ENCODE results near the gene SURF1.
"Not testable (repeated sequence)": the region's sequence is repeated elsewhere in the genome, so short reads cannot be mapped to it uniquely, and the experiment has no call there.

Gene SURF1

DNA sequence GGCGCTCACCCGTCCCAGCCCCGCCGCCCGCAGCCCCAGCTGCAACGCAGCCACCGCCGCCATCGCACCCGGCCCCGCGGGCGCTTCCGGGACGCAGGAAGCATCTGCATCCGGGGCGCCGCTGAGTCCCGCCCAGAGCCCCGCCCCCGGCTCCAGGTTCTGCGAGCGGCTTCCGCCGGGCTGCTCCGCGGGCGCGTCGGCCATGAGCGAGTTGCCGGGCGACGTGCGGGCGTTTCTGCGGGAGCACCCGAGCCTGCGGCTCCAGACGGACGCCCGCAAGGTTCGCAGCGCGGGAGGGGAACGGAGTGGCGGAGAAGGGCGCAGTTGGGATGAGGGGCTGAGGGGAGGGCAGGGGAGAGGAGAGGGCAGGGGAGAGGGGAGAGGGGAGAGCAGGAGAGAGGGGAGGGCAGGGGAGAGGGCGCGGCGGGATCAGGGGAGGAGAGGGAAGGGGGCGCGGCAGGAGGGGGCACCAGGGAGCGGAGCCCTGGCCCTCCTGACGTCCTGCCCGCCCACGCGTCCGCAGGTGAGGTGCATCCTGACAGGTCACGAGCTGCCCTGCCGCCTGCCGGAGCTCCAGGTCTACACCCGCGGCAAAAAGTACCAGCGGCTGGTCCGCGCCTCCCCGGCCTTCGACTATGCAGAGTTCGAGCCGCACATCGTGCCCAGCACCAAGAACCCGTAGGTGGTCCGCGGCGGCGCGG is at the start of gene SURF1, which contains the start of gene SURF2:
TSS of gene SURF1 (minus strand) at position 97 of the 701 bp plus-strand sequence. CDS start at position 63, 34 bp downstream.
TSS of gene SURF2 (plus strand) at position 160 of the 701 bp plus-strand sequence. CDS start at position 203, 43 bp downstream.
- DNase-seq (ENCODE audit: low read depth): peak; percentile 83

GRCh38 chr9:133405508-133406438 is 49.5 kb upstream of the SURF1 start:
- DNase-seq (ENCODE audit: low read depth): peak; percentile 45

DNA sequence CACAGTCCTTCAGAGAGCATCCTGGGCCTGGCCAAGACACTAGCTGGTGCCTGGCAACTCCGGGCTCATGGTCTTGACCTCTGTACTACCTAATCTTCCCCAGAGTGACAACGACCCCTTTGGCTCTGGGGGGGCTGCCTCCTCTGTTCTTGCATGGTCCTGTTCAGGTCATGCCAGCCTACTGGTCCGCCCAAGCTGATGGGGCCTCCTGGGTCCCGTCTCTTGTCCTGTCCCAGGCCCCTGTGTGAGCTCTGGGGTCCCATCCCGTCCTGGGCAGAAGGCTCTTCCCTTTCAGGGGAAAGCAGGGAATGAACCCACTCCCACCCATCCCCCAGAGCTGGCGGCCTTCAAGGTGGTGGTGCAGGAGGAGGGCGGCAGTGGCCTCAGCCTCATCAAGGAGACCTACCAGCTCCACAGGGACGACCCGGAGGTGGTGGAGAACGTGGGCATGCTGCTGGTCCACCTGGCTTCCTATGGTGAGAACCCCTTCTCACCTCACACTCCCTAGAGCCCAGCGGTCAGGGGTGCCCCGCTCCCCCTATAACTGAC is 48.2 kb upstream of the SURF1 start:
- DNase-seq (ENCODE audit: low read depth): no peak

- DNase-seq (ENCODE audit: low read depth): peak; percentile 7
These were observed 47.6 kb upstream of the SURF1 start for GRCh38 chr9:133403766-133404453.

DNA sequence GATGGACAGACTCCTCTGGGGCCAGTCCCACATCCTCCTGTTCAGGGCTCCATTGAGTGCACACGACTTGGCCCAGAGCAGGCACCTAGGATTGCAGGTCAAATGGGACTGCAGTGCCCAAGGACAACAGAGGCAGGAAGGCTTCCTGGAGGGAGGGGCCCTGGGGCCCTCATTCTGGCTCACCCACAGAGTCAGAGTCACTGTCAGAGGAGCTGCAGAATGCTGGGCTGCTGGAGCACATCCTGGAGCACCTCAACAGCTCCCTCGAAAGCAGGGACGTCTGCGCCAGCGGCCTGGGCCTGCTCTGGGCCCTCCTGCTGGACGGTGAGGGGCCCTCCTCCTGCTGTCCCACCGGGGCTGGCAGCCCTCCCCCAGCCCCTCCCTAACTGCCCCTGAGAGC is 46.4 kb upstream of the SURF1 start:
- no peak for DNase-seq (ENCODE audit: low read depth)

- no peak for DNase-seq (ENCODE audit: low read depth)
These were observed 45.3 kb upstream of the SURF1 start for GRCh38 chr9:133401588-133401987.

GRCh38 chr9:133400292-133400691 is 44.0 kb upstream of the SURF1 start:
- DNase-seq (ENCODE audit: low read depth): no peak

DNA sequence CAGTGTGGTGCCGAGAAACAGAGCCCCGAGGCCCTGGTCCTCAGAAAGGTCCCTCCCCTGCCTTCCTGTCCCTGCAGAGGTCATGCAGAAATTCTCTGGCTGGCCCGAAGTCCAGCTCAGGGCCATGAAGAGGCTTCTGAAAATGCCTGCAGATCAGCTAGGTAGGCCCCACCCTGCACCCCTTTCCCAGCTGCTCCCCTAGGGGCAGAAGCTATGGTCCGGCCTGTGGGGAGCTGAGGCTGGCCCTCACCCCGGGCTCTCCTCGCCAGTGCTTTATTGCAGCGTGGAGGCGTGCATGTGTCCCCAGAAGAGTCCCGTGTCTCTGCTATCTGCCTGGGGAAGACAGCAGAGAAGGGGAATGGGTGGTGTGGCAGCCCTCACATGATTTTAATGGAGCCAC is 41.6 kb upstream of the SURF1 start:
- DNase-seq (ENCODE audit: low read depth): no peak

GRCh38 chr9:133397370-133397769 is 41.1 kb upstream of the SURF1 start:
- no peak for DNase-seq (ENCODE audit: low read depth)

DNA sequence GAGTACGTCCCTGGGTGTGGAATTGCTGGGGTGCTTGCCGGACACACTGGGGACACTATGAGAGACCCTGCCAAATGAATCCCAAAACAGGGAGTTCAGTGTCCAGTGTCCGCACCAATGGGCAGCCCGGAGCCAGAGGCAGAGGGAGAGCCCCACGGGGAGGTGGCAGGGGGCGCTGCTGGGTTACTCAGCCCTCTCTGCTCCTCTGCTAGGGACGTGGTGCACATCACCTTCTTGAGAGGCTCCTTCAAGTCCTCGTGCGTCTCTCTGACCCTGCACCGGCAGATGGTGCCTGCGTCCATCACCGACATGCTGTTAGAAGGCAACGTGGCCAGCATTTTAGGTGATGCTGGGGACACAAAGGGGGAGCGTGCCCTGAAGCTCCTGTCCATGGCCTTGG is 40.7 kb upstream of the SURF1 start:
- DNase-seq (ENCODE audit: low read depth): no peak

GRCh38 chr9:133394687-133395271 is 38.5 kb upstream of the SURF1 start:
- DNase-seq (ENCODE audit: low read depth): no peak

GRCh38 chr9:133393399-133393798 is 37.1 kb upstream of the SURF1 start:
- DNase-seq (ENCODE audit: low read depth): no peak

- DNase-seq (ENCODE audit: low read depth): not testable (repeated sequence)
These were observed 36.0 kb upstream of the SURF1 start for GRCh38 chr9:133392308-133392707.

DNA sequence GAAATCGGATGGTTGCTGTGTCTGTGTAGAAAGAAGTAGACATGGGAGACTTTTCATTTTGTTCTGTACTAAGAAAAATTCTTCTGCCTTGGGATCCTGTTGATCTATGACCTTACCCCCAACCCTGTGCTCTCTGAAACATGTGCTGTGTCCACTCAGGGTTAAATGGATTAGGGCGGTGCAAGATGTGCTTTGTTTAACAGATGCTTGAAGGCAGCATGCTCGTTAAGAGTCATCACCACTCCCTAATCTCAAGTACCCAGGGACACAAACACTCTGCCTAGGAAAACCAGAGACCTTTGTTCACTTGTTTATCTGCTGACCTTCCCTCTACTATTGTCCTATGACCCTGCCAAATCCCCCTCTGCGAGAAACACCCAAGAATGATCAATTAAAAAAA is 35.2 kb upstream of the SURF1 start:
- not testable (repeated sequence) for DNase-seq (ENCODE audit: low read depth)

DNA sequence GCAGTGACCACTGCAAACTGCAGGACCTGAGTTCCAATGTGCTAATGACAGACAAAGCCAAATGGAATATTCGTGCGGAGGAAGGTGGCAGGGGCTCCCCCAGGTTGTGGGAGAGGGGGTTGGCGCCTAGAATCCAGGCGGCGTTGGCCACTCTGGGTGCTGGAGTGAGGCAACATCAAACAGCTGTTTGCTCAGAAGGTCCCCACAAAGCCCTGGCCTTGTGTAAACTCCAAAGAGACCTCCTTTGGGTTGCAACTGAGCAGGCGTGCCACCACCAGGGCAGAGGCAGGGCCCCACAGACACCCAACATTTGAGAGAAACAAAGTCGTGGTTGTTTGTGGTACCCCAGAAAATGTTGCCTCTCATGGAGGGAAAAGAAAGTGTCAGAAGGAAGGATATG is 34.4 kb upstream of the SURF1 start:
- no peak for DNase-seq (ENCODE audit: low read depth)

DNA sequence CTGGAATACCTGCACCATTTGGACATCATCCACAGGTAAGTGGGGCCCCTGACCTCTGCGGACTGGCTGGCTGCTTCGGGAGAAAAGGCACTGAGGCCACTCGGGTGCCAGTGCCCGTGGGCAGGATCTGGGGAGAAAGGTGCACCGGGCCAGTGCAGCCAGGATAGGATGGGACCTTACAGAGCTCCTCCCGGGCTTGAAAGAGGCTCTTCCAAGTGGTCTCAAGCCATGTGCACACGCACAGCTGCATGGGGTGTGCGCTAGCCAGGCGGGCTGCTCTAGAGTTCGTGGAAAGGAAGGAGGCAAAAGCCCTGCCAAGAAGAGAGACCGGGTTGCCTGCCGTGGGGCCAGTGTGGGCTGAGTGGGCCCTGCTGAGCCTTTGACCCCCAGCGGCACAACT is 33.3 kb upstream of the SURF1 start:
- no peak for DNase-seq (ENCODE audit: low read depth)

DNA sequence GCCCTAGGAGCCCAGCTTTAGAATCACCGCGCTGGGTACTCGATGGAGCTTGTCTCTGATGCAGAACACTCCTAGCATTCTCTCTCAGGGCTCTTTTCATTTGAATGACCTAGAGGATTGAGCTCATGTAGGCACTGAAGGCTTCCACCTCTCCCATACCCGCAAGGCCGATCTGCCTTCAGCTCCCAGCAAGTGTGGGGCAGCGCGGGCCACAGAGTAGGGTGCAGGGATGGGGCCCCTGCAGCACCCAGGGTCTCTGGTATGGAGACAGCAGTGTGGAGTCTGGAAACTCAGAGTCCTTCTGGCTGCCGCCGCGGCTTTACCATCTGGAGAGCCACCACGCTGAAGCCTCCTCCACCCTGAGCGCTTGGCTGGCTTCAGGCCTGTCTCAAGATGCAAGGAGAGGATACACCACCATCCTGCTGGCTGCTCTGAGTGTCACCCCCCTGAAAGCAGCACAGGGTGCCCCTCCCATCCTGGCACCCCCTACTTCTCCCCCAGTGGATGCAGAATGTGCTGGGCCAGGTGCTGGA is 32.8 kb upstream of the SURF1 start:
- no peak for DNase-seq (ENCODE audit: low read depth)

- no peak for DNase-seq (ENCODE audit: low read depth)
These were observed 31.4 kb upstream of the SURF1 start for GRCh38 chr9:133387680-133388079.

DNA sequence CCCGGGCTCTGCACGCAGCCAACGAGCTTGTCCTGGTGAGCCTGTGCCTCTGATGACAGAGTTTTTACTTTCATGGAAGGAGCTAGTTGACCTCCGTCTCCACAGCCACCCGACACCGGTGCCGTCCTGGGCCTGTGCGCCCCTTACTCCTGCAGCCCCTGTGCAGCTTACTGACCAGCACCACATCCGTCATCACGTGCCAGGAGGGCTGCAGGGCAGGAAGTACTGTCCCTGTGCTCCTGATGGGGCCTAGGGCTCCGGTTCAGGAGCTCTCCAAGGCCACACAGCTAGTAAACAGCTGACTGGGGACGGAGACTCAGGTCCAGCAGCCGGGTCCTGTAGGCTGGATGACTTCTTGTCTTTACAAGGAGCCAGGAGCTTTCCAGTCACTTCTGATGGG is 30.1 kb upstream of the SURF1 start:
- DNase-seq (ENCODE audit: low read depth): no peak

DNA sequence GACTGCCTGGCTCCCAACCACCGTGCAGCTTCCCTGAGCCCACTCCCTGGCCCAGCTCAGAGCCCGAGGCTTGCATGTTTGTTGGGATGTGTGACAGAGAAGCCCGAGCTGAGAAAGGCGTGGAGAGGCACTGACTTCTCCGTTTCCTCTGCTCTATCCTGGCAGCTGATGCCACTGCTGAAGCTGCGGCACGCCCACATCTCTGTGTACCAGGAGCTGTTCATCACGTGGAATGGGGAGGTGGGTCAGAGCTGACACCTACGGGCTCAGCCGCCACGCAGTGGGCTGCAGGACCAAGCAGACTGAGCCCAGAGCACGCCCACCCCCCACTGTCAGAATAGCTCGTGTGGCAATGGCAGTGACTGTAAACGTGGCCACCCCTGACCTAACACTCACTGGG is 29.2 kb upstream of the SURF1 start:
- no peak for DNase-seq (ENCODE audit: low read depth)

GRCh38 chr9:133384736-133385321 is 28.5 kb upstream of the SURF1 start:
- DNase-seq (ENCODE audit: low read depth): no peak
